Right ventricle myocardium superior (tissue), 1 donor: ENCODE results near the gene WNT16. TPM values are rescaled to one million over a fixed set of nuclear protein-coding genes. Genes with fewer than 3 reads are reported as not detected.
"Not testable (repeated sequence)": the region's sequence is repeated elsewhere in the genome, so short reads cannot be mapped to it uniquely, and the experiment has no call there.

Source experiments
- ATAC-seq: fragments of 200-7000 bp; cut with Tn5 transposase; one replicate; pipeline ENCODE4 v1.9.1; 2020; ENCODE audit warnings: mild to moderate bottlenecking; ENCODE audit not compliant: poor library complexity
- DNase-seq: peaks from one replicate; pipeline ENCODE4 v3.0.0-alpha.2; 2020
- intact Hi-C: fragments of 100-400 bp; cut with DNase I; formaldehyde crosslinking; loops from one replicate; pipeline ENCODE4 v1.11.2; 2022
- total RNA-seq: library from RNA; stranded (reverse); fragmentation: NEBNext Ultra II Directional; extraction: Animal tissue kit (Norgen Biotek cat#: 25700); gene quantifications from one replicate; pipeline ENCODE4 v1.2.1, GENCODE V29; 2021
- donor health status: DM: no; HTN: yes; CAD: no; lungs with severe emphysema.

WNT16 gene
- total RNA-seq, 1 donor from 2014 or later = not detected

GRCh38 chr7:121304102-121304658 lies 24.6 kb upstream of the WNT16 start:
- DNase-seq = no peak
- ATAC-seq = no peak
- intact Hi-C loops = no loop called here

GRCh38 chr7:121305109-121305508 lies 23.7 kb upstream of the WNT16 start:
- no peak for DNase-seq
- ATAC-seq = no peak
- intact Hi-C loops = no loop called here

GRCh38 chr7:121306565-121306964 lies 22.2 kb upstream of the WNT16 start:
- intact Hi-C loops = no loop called here
- ATAC-seq (no peak), DNase-seq (no peak)

DNA sequence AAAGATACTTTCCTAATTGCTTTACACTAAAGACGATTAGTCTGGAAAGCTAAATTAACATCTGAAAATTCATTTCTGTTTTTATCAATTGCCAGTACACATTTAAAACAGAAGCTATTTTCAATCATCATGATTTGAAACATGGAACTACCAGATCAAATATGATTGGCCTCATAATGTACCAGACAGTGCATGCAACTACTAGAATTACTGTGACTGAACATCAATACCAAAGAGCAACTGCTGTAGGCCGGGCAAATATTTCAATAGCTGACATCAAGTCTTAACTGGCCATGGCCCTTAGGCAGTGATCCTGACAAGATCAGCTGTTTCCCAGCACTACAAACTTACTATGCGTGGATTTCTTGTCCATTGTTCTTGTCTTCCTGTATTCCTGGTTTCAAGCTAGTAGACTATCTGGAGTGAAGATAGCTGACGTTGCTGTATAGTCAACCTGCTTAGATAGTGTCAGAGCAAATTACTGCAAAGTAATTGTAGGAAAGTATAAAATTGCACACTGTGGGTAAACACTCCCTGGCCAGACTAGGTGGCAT lies 21.7 kb upstream of the WNT16 start:
- ATAC-seq = no peak
- intact Hi-C loops = no loop called here
- DNase-seq = no peak

DNA sequence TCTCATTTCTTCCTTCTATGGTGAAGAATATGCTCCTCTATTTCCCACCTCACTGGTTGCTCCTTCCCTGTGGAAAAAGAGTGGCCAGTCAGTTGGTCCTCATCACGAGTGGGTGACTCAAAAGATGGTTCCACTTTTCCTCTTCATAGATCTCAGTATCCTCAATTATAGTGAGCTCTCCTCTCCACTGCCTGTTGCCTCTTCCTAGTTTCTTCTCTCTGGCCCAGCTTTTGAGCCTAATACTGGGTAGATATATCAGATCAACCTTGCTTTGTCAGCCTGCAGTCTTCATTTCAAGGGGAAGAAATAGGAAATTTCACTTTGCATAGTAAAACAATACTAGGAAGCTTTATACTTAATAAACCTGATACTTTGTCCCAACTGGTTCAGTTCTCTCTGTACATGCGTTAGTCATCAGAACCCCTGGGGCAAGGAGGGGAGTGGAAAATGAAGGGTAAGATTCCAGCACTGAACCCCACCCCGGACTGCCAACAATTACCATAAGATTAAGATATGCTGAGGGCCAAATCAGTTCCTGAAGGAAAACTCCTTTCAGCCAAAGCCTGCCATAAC lies 15.5 kb upstream of the WNT16 start:
- DNase-seq = no peak
- no peak for ATAC-seq
- intact Hi-C loops = no loop called here

GRCh38 chr7:121313793-121314676 lies 14.8 kb upstream of the WNT16 start:
- DNase-seq = no peak
- intact Hi-C loops = no loop called here
- ATAC-seq = no peak

DNA sequence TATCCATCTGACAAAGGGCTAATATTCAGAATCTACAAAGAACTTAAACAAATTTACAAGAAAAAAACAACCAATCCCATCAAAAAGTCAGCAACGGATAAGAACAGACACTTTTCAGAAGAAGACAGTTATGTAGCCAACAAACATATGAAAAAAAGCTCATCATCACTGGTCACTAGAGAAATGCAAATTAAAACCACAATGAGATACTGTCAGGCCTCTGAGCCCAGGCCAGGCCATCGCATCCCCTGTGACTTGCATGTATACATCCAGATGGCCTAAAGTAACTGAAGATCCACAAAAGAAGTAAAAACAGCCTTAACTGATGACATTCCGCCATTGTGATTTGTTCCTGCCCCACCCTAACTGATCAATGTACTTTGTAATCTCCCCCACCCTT lies 13.6 kb upstream of the WNT16 start:
- intact Hi-C loops, ATAC-seq, DNase-seq: not testable (repeated sequence)

DNA sequence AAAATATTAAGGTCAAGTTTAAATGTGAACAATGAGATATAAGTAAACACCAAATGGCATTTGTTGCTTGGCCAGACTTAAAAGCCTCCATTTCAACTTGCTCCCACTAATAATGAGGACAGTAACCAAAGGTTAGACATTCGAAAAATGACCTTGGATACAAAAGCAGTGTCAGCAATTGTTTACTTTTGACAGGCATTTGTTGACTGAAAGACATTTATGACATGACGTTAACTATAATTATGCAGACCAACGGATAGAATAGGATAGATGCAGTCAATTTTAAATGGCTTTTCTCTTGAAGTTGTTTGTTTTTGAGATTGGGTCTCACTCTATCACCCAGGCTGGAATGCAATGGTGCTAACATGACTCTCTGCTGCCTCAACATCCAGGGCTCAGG lies 6.3 kb upstream of the WNT16 start:
- DNase-seq (no peak), ATAC-seq (no peak)
- intact Hi-C loops = no loop called here

DNA sequence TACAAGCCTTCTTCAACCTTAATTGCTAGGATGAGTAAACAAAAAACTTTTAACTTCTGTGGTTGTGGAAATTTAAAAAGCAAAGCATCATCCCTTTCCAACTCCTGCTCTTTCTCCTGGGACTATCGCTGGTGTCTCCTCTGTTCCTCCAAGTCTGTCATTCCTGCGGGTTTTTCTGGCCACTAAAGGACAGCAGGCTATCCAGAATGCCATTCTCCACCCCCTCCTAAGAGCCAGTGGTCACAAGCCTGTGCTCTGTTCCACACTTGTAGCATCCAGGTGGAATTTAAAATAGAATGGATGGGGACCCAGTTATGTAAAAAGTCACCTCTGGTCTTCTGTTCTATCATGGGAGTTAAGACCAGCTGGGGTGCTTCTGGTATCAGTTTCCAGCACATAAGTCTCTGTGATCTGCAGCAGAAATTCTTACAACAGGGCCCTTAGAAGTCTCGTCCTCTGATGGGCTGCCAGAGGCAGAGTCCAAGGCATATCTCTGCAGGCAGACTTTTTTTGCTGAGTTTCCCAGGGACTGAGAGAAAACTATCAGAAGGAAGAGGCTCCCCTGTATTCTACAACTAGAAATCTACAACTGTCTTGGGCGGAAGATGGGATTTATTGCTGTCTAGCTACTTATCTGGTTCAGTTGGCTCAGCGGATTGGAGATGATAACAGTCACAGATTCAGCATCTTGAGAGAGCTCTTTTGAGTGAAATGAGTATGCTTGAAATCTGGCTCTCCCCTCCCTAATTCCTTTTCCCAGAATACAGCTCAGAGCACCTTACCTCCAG lies 5.1 kb upstream of the WNT16 start:
- intact Hi-C loops = no loop called here
- DNase-seq (no peak), ATAC-seq (no peak)

GRCh38 chr7:121327671-121328070 lies 1.1 kb upstream of the WNT16 start:
- ATAC-seq (no peak), DNase-seq (no peak)
- intact Hi-C loops = no loop called here

DNA sequence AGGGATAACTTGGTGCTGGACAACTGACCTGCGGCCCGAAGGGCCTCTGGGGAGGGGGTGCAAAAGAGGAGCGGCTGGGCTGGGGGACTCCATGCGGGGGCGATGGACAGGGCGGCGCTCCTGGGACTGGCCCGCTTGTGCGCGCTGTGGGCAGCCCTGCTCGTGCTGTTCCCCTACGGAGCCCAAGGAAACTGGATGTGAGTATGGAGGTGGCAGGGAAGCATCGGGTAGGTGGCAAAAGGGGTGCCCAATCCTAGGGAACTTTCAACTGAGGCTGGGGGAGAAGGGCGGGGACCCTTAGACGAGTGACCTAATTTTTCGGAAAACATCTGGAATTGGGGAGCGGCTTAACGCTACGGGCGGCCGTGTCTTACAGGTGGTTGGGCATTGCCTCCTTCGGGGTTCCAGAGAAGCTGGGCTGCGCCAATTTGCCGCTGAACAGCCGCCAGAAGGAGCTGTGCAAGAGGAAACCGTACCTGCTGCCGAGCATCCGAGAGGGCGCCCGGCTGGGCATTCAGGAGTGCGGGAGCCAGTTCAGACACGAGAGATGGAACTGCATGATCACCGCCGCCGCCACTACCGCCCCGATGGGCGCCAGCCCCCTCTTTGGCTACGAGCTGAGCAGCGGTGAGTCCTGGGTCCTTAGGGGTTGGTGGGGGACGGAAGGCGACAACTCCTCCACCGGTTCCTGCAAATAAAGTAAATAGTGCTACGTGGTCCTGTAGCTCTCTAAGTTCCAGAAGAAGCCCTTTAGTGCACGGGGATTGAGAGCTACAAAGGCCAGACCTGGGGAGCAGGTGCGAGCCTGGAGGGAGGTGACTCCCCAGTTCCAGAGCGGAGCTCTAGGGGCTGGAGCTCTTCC lies 622 bp downstream of the WNT16 start:
- intact Hi-C loops = no loop called here
- ATAC-seq (peak; percentile 18), DNase-seq (no peak)

DNA sequence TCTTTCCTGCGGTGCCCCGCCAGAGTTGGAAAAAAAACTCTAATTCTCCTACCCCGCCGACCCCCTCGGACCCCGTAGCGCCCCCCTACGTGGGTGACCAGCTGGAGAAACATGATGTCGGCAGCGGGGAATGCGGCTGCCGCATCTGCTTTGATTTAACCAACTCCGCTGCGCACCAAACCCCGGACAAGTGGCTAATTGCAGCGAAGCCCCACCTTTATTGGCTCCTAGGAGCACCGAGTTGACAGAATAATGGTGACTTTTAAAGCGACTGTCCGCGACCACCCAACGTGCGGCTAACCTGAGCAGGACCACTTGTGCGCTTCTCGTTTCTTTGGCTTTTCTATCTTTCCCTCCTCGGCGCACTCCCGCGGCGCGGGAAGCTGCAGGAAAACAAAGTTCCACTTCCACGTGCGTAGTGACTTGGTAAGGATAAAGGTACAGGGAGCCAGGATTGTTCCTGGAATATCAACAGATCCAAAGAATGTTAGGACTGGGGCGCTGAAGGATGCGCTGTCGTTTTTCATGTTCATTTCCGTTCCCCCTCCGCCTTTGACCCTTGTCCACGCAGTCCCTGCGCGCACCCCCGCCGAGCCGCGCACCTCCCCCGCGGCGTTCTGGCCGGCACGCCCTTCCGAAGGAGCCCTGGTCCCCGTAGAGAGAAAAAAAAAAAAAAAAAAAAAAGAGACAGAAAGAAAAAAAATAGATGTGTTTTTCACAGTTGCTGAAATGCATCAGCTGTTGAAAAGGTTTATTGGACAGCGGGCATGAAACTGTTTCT lies 1.4 kb downstream of the WNT16 start:
- ATAC-seq = no peak
- DNase-seq = no peak
- intact Hi-C loops = no loop called here

GRCh38 chr7:121331048-121331447 lies 2.2 kb downstream of the WNT16 start:
- ATAC-seq = no peak
- no peak for DNase-seq
- intact Hi-C loops = no loop called here

- ATAC-seq = no peak
- intact Hi-C loops = no loop called here
- DNase-seq = no peak
Measured at GRCh38 chr7:121331574-121331973, 2.8 kb downstream of the WNT16 start.

DNA sequence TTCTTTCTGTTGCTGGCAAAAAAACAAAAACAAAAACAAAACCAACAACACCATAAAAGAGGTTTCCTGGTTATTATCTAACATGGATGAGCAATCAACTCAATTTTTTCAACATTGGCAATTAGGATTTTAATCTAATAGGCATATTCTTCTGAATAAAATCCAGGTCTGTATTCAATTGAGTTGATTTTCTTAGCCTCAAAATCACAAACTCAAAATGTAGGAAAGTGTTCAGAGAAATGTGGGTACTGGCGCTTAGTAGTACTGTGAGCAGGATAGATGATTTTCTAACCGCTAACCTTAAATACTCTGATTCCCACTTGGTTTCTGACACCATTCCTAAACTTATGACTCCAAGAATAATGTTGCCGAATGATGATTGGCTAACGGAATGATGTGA lies 5.6 kb downstream of the WNT16 start:
- no peak for ATAC-seq
- intact Hi-C loops = no loop called here
- no peak for DNase-seq

DNA sequence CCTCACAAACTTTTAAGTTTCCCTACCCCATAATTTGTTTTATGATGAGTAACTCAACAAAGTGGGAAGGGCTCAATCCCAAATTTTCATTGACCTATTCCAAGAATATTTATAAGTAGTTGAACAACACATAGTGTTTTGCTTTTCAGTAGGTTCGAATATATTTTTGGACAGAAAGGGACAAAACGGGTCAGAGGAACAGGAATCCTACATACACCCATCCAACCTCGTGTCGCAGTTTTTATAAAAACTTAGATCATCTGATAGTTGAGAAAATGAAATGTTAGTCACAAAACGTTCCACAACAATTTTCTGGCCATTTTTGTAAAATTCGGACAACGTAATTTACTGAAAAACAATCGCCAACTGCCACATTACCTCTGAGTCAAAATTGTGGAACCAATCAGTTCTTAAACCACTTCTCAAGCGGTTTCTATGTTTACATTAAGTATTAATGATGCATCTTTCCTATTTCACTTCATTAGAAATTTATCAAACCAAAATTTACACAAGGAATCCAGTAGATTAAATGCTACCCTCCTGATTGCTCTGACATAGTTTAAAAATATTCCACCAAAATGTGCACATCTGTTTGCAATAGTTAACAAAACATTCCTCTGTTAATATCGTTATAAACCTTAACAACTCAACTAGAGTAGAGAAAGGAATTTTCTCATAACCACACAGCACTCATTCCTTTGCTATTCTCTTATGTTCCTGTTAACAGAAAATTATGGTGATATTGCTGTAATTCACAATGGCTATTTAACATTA lies 6.3 kb downstream of the WNT16 start:
- intact Hi-C loops = no loop called here
- ATAC-seq (no peak), DNase-seq (no peak)

GRCh38 chr7:121336579-121336978 lies 7.8 kb downstream of the WNT16 start:
- ATAC-seq (no peak), DNase-seq (no peak)
- intact Hi-C loops = no loop called here
